K562 (cell line): ENCODE results near the gene PLA2G4A.

Experiments used
- CHD4 ChIP-seq: fragments of 200-600 bp; sonication (generic); IDR thresholded peaks from 3 replicates; pipeline ENCODE4 v1.6.1; 2012; ENCODE audit warnings: low read depth, mild to moderate bottlenecking, mixed read lengths, low read length, inconsistent platforms; ENCODE audit not compliant: insufficient read depth, insufficient replicate concordance, poor library complexity, severe bottlenecking
- CTCF ChIP-seq, 3 experiments: IDR thresholded peaks in 2 of 3; conservative IDR thresholded peaks in 1 of 3; 2 replicates each; pipeline ENCODE4 v1.5.1; 2011 to 2012; ENCODE audit warnings: low read length in 3 of 3, mild to moderate bottlenecking in 3 of 3, control low read depth in 2 of 3, improper control_type of control experiment in 1 of 3, inconsistent platforms in 1 of 3, low read depth in 1 of 3, mixed read lengths in 1 of 3, moderate library complexity in 1 of 3; ENCODE audit not compliant: insufficient read depth in 2 of 3
- NCOR1 ChIP-seq: fragments of 450-650 bp; IDR thresholded peaks from 2 replicates; pipeline ENCODE4 v1.6.1; 2016; ENCODE audit warnings: mild to moderate bottlenecking, moderate library complexity
- POLR2H ChIP-seq: IDR thresholded peaks from 2 replicates; pipeline ENCODE4 v1.6.1; 2016; ENCODE audit warnings: missing genetic modification characterization, low read depth, mild to moderate bottlenecking, control low read depth, missing compliant biosample characterization, moderate library complexity
- RAD21 ChIP-seq, 2 experiments: fragments of 250-450 bp in 1 of 2; fragments of 450-650 bp in 1 of 2; sonication (Bioruptor Pico) in 1 of 2; formaldehyde crosslinking in 1 of 2; IDR thresholded peaks in 1 of 2; conservative IDR thresholded peaks in 1 of 2; 2 replicates each; pipeline versions ENCODE4 v1.4.0 to v1.8.0; 2020 to 2022; ENCODE audit warnings: mild to moderate bottlenecking in 2 of 2, moderate library complexity in 1 of 2
- TOE1 ChIP-seq, 2 experiments: fragments of 450-650 bp in 1 of 2; sonication (generic) in 1 of 2; formaldehyde crosslinking in 1 of 2; IDR thresholded peaks; 2 replicates each; pipeline versions ENCODE4 v1.7.1 to v1.8.0; 2016 to 2022; ENCODE audit warnings: borderline replicate concordance in 2 of 2, mild to moderate bottlenecking in 2 of 2, antibody characterized with exemption in 1 of 2, inconsistent platforms in 1 of 2, low read depth in 1 of 2, missing genetic modification reagents in 1 of 2, moderate library complexity in 1 of 2
- ZKSCAN8 ChIP-seq: fragments of 200-800 bp; sonication (Bioruptor generic); IDR thresholded peaks from 2 replicates; pipeline ENCODE4 v1.6.1; 2016; ENCODE audit warnings: missing genetic modification characterization, missing compliant biosample characterization
- ZNF384 ChIP-seq: IDR thresholded peaks from 2 replicates; pipeline ENCODE4 v1.6.1; 2012; ENCODE audit warnings: low read depth, low read length, improper control_type of control experiment
- TF ChIP-seq, protein P1 (sequence below): fragments of 250-450 bp; sonication (Bioruptor Pico); IDR thresholded peaks from 2 replicates; pipeline ENCODE4 v1.5.0; 2020; ENCODE audit warnings: mild to moderate bottlenecking, borderline replicate concordance
- TF ChIP-seq, protein P2 (sequence below): fragments of 250-450 bp; sonication (Bioruptor Pico); IDR thresholded peaks from 2 replicates; pipeline ENCODE4 v1.8.0; 2022; ENCODE audit warnings: moderate library complexity, mild to moderate bottlenecking, inconsistent platforms

GRCh38 chr1:186985889-186986491, 157.2 kb downstream of the PLA2G4A start:
- TF ChIP-seq ZNF384 = no peak
- TF ChIP-seq, protein P1, sequence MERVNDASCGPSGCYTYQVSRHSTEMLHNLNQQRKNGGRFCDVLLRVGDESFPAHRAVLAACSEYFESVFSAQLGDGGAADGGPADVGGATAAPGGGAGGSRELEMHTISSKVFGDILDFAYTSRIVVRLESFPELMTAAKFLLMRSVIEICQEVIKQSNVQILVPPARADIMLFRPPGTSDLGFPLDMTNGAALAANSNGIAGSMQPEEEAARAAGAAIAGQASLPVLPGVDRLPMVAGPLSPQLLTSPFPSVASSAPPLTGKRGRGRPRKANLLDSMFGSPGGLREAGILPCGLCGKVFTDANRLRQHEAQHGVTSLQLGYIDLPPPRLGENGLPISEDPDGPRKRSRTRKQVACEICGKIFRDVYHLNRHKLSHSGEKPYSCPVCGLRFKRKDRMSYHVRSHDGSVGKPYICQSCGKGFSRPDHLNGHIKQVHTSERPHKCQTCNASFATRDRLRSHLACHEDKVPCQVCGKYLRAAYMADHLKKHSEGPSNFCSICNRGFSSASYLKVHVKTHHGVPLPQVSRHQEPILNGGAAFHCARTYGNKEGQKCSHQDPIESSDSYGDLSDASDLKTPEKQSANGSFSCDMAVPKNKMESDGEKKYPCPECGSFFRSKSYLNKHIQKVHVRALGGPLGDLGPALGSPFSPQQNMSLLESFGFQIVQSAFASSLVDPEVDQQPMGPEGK (CRISPR knock-in tag) = no peak
- TF ChIP-seq CTCF (IDR thresholded peaks at IDR 0.05 in 2 of 3, conservative IDR thresholded peaks at IDR 0.05 in 1 of 3; ENCODE audit: insufficient read depth in 2 of 3, low read depth in 1 of 3, low read length in 3 of 3) = peak; percentile 57 to 79 (median 64); a peak in 5 of 6 replicates
- TF ChIP-seq RAD21 (CRISPR knock-in tag; conservative IDR thresholded peaks at IDR 0.05 in 1 of 2, IDR thresholded peaks at IDR 0.05 in 1 of 2) = peak; percentile 95
- TF ChIP-seq TOE1 (IDR thresholded peaks at IDR 0.05; ENCODE audit: borderline replicate concordance) = no peak
- no peak for TF ChIP-seq TOE1 (CRISPR knock-in tag; IDR thresholded peaks at IDR 0.05; ENCODE audit: borderline replicate concordance, low read depth)
- no peak for TF ChIP-seq NCOR1
- TF ChIP-seq CHD4 = no peak
- TF ChIP-seq ZKSCAN8 (CRISPR knock-in tag) = no peak
- TF ChIP-seq, protein P2, sequence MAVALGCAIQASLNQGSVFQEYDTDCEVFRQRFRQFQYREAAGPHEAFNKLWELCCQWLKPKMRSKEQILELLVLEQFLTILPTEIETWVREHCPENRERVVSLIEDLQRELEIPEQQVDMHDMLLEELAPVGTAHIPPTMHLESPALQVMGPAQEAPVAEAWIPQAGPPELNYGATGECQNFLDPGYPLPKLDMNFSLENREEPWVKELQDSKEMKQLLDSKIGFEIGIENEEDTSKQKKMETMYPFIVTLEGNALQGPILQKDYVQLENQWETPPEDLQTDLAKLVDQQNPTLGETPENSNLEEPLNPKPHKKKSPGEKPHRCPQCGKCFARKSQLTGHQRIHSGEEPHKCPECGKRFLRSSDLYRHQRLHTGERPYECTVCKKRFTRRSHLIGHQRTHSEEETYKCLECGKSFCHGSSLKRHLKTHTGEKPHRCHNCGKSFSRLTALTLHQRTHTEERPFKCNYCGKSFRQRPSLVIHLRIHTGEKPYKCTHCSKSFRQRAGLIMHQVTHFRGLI (CRISPR knock-in tag) = no peak
- no peak for TF ChIP-seq POLR2H
